Fibroblast of villous mesenchyme (primary cell): ENCODE data around the gene LGI1. TPM values are rescaled to one million over a fixed set of nuclear protein-coding genes. Genes with fewer than 3 reads are reported as not detected.

Experiments used
- DNase-seq: peaks from one replicate; pipeline ENCODE4 v3.0.0-alpha.2; 2010; ENCODE audit warnings: low read depth
- H3K4me3 ChIP-seq: 2 replicates; pipeline ENCODE4 v1.5.1; 2011; ENCODE audit warnings: low read depth, mild to moderate bottlenecking, low read length
- total RNA-seq: library from RNA; depleted of rRNA; stranded (reverse); fragments of >200 nt; gene quantifications from 2 replicates; pipeline ENCODE4 v1.2.3, GENCODE V29; 2012
- TF ChIP-seq, protein P1 (sequence below): IDR thresholded peaks from 2 replicates; pipeline ENCODE4 v1.5.1; 2012; ENCODE audit warnings: low read depth, mild to moderate bottlenecking, low read length; ENCODE audit not compliant: insufficient read depth

LGI1 gene
- total RNA-seq, 1 donor, result not detected

DNA sequence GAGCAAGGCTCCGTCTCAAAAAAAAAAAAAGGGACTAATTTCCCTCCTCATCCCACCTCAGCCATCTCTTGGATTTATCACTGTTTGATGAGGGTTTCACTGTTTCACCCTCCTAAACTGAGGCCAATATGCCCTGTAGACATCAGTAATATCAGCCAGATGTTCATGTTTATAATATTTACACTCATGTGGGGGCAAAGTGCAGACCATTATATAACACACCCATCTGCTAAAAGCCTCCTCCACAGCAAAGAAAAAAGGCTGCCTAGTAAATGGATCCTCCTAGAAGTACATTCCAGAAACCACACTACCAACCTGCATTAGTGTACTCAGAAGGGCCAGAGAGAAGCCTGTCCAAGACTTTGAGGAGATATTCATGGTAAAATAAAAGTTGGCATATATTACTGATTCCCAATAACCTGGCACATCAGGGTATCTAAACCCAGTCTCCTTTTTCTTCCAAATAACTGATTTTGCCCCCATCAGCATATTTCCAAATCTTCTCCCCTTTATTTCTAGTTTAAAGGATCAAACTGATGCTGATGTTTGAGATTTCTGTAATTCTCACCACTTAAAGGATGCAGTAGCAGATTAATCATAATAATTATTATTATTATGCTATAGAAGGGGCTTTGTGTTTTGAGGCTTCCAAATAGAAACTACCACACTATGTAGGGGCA lies 55.1 kb downstream of the LGI1 start:
- no peak overlapping the region for H3K4me3 ChIP-seq
- TF ChIP-seq, protein P1, sequence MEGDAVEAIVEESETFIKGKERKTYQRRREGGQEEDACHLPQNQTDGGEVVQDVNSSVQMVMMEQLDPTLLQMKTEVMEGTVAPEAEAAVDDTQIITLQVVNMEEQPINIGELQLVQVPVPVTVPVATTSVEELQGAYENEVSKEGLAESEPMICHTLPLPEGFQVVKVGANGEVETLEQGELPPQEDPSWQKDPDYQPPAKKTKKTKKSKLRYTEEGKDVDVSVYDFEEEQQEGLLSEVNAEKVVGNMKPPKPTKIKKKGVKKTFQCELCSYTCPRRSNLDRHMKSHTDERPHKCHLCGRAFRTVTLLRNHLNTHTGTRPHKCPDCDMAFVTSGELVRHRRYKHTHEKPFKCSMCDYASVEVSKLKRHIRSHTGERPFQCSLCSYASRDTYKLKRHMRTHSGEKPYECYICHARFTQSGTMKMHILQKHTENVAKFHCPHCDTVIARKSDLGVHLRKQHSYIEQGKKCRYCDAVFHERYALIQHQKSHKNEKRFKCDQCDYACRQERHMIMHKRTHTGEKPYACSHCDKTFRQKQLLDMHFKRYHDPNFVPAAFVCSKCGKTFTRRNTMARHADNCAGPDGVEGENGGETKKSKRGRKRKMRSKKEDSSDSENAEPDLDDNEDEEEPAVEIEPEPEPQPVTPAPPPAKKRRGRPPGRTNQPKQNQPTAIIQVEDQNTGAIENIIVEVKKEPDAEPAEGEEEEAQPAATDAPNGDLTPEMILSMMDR, result no peak
- DNase-seq, result peak; percentile 8

DNA sequence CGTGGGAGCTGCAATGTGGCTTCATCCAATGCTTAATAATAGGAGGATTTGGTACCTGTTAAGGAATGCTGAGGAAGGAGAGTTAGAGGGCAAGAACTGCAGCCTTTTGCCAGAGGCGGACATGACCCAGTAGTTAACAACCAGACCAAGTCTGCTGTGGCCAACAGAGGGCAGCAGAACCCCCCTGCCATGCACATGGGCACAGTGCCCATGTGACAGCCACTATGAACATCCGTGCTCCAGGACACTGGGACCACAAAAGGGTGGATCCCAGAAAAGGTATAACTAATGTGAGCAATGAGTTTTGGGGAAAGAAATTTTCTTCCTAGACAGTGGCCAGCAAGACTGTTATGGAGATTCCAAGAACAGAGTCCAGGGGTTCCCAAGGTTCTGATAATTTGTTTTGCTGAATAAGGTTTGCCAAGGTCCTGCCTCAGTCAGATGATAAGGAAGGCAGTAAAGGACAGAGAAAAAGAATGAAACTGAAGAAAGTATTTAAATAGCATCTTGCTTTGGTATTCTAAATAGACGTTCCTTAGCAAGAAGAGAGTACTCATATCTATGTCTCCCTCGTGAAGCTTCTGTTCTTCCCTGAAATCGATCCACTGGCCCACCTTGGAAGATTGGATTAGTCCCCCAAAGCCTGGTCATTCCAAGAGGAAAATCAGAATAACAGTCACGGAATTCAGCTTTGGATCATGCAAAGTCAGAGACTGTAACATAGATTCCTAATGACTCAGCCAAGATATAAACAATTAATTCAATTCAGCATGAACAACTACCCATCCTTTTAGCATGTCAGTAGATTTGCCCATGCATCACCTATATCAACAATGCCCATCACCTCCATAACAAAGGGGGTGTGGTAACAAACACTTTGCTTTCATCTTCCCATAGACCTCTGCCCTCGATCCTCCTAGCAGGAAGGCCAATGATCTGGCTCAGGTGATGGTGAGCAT lies 56.0 kb downstream of the LGI1 start:
- TF ChIP-seq, protein P1, result peak; percentile 59
- DNase-seq, result peak; percentile 22
- no peak overlapping the region for H3K4me3 ChIP-seq

DNA sequence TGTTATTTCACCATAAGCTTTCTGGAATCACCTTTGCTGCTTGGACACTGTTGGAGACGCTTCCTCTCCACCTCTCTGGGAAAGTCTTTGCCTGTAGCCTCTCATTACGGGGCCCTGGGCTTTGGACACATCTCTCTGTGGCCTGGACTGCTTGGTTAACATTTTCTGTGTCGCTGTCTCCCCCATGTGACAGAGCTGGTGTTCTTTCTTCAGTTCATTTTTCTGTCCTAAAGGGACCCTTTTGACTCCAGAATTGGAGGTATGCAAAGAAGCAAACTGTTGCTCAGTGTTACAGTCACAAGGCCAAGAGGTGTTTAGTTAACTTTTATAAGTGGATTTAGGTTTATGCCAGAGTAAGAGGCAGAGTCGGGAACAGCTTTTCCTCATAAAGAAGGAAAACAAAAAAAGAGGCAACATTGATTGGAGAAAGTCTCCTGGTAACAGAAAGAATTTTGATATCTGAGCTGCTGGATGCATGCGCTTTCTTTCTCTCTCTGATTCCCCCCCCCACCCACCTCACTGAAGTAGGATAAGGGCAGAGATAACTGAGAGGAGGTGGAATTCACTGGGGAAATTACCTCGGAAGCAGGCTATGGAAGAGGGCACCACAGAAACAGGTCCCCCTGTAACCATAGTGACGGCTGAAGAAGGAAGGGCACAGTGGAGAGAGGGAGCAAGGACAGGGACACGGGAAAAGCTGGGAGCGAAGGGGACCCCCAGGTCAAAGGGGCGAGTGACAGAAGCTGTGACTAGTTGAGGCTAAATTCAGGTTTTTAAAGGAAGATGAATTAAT lies 57.8 kb downstream of the LGI1 start:
- TF ChIP-seq, protein P1, result no peak
- peak; percentile 4 for DNase-seq
- H3K4me3 ChIP-seq, result no peak overlapping the region

DNA sequence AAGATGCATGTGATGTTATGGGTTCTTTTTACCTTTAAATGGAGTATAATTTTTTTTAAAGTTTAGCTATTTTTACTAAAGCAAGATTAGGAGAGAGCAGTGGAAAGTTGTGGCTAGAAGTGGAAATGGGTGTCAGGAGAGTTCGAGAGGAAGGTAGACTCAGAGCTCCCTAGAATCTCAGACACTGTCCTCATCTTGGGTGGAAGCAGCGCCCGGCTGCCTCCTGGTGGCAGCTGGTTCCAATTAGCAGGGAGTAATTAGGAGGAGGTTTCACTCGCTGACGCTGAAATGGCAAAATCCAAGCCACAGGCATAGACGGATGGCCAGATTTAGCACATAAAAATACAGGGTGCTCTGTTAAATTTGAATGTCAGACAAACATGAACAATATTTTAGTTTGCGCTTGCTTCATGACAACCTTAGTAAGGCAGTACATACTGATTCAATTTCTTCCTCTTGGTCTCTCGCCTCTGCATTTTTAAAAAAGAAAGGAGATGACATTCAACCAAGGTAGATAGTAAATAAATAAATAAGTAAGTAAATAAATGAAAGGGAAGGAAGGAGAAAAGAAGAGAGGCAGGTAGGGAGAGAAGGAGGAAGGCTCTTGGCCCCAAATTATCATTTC lies 58.5 kb downstream of the LGI1 start:
- peak; percentile 77 for DNase-seq
- no peak overlapping the region for H3K4me3 ChIP-seq
- TF ChIP-seq, protein P1, result peak; percentile 83

DNA sequence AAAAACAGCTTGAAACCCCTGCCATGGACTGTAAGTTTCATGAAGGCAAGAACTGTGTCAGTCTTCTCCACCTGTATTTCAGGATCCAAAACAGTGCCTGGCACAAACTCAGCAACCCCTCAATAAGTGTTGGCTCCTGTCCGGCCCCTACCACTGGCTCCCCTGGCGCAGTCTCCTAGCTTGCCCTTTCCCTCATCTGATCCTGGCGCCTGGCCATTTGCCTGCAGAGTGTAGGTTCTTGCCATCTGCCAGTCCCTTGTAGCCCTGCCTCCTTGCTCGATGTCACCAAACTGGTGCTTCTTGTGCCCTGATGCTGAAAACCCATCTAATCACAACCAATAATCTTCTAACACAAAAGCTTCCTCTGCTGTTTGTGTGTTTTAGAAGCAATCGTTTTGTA lies 60.4 kb downstream of the LGI1 start:
- TF ChIP-seq, protein P1, result no peak
- no peak overlapping the region for H3K4me3 ChIP-seq
- DNase-seq, result no peak

DNA sequence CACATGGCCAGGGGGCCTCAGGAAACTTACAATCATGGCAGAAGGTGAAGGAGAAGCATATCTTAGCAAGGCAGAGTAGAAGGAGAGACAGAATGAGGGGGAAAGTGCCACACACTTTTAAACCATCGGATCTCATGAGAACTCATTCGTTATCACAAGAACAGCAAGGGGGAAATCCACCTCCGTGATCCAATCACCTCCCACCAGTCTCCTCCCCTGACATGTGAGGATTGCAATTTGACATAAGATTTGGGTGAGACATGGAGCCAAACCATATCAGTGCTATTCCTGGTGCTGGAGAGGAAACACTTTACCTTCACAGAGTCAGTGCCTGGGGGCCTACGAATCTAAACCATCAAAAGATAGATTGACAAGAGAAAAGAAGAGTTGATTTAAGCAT lies 61.8 kb downstream of the LGI1 start:
- no peak overlapping the region for H3K4me3 ChIP-seq
- no peak for DNase-seq
- TF ChIP-seq, protein P1, result no peak
